ENCODE measurements around the gene RCSD1.

RCSD1 gene

DNA sequence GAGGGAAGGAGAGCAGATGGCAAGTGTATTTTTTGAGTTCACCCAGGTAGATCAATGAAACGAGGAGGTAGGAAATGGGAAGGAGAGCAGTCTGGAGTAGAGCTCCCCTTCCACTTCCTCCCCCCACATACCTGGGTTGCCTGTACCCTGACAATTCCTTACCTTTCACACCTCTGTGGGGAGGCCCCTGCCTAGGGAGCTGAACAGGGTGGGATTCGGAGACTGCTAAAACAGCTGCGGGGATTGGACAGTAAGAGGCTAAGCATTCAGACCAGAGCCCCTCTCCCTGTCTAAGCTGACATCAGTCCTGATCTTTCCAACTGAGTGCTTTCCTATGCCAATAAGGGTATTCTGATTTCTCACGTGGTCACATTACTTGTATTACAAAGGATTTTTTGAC, 14.5 kb downstream of the RCSD1 start:
- no peak for DNase-seq

DNA sequence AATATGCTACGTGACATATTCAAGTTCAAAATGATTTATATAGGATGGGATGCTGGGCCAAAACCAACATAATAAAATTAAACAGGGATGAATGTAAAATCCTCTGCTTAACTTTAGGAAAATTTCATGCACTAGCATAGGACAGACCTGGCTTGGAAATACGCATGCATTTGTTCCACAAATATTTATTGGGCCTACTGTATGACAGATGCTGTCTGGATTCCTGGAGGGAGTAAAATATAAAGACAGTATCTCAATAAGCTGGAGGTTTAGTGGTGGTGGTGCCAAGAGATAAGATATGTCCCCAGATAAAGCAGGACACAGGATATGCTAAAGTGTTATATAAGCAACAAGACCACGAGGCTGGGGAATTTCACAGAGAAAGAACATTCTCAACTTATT, 15.1 kb downstream of the RCSD1 start:
- DNase-seq: no peak

DNA sequence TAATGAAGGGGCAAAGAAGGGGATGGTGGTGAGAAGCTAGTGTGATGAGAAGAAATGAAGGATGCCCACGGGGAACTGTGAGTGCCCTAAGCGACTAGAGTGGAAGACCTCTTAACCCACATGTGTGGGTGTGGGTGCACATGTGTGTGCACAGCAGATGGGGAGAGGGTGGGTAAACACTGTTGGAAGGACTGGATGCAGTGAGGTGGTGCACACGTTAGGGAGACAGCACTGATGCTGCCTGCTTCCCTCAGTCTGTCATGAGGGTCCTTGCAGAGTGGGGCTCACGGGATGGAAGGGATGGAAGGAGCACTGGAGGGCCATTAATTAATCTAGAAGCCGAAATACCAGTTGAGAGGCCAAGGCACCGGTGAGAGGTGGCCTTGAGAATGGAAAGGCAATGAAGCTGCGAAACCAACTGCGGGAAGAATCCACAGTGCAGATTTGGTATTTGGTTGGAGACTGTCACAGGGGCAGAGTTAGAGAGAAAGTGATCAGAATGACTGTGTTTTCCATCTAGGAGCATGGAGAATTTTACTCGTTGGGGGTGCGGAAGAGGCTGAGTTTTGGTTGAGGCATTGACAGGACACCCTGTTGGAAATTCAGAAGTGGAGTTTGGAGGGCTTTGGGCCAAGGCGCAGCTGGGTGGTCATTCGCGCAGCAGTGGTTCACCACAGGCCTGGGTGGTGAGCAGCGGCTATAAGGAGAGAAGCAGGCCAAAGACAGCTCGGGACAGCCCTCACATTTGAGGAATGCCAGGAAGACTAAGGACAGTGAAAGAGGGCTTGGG, 15.8 kb downstream of the RCSD1 start:
- DNase-seq: no peak

DNA sequence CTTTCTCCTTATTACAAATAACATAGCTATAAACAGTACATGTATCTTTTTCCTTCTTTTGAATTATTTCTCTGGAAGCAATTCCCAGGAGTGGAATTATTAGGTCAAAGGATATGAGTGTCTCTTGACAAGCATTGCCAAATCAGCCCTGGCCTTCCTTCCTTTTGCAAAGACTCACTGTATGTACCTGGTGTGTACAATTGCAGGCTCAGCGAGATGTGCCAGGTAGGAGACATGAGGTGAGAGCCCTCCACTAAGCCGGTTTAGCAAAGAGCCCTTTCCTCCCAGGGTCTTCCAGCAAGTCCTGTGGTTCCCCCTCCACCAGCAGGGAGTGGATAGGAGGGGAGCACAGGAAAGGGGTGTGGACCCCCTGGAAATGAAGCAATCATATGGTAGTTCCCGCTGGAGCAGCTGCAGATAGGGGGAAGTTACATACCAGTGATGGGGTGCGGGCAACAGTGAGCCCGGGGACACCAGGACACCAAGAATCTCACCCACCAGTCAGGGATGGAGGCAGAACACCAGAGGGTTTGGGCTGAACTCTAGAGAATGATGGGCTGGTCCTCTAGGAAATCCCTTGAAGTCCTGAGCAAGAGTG, 18.3 kb downstream of the RCSD1 start:
- no peak for DNase-seq

DNA sequence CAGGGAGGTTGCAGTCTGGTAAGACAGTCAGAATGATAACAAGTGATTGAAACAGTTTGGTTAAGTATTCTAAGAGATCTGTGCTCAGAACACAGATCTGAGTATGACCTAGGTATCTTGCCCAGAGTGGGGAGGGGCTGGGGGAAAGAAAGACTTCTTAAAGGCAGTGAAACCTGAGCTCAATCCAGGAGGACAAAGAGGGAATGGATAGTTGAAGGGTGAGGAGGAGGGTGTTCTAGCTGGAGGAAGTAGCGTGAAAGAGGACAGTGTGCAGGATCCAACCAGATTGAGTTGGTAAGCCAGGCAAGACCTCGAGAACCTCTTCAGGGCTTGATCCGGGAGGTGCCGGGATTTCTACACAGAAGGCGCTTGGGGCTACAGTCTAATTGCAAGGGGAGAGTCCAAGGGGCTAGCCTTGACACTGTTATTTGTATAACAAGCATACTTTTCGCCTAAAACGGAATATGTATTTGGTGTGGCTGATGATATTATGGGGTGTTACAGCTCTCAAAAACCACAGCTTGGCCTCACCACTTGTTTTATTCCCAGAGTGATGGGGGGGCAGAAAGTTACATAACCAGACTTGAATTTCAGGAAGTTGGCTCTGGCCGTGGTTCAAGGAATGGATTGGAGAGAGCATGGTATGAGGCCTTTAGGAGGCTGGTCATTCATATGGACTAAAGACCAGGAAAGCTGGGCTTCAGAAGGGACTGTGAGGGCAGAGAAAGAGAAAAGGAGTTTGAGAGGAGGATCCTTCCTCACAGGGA, 19.1 kb downstream of the RCSD1 start:
- no peak for DNase-seq

DNA sequence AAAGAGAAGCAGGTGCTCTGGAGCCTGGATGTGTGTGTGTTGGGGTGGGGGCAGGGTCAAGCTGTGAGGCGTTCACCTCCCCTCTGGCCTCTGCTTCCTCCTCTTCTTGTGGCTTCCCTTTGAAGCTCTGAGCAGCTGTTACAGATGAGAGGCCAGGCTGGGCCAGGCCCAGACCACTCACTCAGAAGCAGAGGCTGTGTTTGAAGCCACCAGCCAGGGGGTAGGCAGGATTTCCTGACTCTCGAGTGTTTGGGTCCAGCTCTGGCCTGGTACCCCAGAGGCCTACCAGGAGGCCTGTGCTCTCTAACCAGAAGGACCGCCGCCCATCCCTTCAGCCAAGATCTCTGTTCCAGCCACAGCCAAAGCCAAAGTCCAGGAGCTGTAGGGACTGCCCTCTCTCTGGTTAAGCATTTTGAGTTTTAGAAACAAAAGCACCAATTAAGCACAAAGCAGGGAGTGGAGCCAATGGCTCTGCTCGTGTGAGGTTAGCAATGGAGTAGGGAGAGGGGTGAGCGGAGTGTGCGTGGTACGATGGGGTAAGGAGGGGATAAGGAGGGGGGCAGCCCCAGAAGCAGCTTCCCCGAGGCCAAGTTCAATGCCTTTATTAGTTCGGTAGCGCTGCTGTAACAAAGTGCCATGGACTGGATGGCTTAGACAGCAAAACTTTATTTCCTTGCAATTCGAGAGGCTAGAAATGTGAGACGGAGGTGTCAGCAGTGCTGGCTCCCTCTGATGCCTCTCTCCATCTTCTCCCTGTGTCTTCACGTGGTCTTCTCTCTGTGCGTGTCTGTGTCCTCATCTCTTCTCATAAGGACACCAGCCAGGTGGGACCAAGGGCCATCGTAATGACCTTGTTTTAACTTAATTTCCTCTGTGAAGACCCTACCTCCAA, 20.5 kb downstream of the RCSD1 start:
- DNase-seq: no peak

DNA sequence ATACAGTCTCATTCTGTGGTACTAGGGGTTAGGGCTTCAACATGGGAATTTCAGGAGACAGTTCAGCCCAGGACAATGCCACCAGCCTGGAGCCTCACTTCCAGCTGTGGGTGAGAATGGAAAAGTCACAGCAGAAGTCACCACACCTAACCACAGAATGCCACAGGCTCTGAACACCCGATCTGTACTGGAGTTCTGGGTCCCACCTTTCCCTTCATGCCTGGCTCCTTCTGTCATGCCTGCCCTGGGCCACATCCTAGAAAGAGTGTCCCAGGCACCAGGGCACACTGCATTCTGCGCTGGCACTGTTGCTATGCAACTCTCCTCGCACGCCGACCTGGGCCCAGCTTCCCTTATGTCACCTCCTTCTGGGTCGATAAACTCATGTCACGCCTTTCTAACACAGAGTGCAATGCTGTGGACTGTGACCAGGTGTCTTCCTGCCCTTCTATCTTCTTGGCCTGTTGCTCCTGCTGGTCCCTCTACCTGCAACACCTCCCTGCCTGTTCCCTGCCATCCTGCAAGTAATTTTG, 21.2 kb downstream of the RCSD1 start:
- no peak for DNase-seq

DNA sequence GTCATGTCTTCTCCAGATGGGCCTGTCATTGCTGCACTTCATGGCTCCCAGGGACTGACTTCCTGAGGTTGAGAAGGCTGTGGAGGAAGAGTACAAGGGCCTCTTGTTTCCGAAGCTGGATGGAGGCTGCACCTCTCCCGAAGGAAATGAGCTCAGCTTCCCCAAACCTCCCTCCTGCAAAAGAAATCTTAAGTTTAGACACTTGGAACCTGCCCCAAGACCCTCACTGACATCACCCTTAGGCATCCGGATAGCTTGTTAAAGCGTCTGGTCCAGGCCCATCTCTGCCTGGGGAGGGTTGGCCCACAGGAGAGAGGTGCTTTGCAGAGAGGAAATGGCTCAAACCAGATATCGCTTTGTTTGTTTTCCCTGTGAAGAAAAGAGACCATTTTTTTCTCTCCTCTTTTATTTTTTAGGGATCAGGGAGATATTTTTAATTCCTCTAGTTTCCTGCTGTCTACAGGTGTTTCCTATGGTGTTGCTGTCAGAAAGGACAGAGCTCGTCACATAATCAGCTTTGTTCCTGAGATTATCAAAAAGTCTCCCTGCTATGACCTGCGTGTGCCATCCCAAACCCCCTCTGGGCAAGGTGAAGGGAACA, 25.0 kb downstream of the RCSD1 start:
- DNase-seq: no peak

DNA sequence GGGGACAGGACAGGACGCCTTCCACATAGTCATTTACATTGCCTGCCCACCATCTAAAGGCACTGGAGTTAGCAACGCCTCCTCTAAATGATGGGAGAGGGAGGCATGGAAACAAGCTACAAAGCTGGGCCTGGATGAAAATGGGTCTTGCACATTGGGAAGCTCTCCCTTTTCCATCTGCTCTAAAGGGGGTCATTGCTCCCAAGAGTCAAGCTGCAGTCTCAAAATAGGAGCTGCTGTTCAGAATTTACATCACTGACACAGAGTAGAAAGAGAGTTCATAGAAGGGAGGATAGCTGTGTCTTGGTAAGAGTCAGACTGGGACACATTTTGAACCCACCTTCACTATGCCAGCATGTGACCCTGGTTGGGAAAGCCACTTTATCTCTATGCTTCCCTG, 26.6 kb downstream of the RCSD1 start:
- no peak for DNase-seq

DNA sequence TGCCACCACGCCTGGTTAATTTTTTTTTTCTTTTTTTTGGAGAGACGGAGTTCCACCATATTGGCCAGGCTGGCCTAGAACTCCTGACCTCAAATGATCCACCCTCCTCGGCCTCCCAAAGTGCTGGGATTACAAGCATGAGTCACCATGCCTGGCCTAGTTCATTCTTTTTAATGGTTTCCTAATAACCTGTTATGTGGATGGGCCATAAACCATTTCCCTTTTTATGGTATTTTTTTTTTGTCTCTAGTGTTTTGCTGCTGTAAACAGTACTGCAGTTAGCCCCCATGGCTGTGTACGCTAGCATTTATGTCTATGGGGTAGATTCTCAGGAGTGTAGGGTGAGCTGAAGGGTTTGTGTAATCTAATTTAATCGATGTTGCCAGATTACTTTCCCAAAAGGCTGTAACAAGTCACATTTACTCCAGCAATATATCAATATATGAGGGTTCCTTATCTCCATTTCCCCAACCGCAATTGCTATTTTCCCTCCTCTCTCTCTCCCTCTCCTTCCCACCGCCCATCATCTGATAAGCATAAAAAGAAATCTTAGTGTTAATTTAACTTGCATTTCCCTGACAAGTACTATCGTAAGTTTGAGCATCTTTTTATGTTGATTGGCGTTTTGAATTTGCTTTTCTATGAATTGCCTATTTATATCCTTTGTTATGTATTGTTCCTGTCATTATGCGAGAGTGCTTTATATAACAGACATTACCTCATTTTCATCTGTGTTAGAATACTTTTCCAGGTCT, 28.7 kb downstream of the RCSD1 start:
- DNase-seq: no peak

DNA sequence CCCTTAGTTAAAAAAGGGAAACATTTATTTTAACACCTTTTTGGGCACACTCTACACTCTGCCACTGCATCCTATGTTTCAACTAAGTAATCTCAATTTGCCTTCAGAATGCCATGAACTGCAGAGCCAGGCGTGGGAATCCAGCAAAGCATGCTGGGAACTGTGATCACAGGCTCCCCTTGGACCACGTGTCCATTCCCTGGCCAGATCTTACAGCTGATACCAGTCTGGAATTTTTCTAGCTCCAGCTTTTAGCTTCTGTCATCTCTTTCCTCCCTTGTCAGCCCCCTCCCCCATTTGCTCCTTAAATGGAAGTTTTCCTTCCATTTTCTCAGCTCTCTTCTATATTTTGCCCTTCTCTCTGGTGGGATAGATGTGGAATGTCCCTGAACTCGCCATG, 29.4 kb downstream of the RCSD1 start:
- no peak for DNase-seq

DNA sequence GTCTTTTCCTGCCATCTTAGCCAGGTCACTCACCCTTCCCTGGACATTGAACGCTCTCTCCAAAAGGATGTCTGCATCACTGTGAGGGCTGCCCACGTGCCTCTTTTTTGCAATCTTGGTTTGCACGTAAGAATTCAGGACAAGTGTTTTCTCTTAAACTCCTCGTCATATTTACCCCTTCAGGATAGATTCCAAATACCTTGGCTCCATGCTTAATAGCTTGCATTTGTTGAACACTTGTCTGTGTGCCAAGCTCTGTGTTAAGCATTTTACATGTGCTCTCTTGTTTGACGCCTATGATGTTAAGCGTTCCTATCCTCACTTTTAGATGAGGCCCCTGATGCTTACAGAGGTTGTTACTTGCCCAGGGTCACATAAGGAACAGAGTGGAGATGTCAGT, 29.8 kb downstream of the RCSD1 start:
- DNase-seq: no peak

DNA sequence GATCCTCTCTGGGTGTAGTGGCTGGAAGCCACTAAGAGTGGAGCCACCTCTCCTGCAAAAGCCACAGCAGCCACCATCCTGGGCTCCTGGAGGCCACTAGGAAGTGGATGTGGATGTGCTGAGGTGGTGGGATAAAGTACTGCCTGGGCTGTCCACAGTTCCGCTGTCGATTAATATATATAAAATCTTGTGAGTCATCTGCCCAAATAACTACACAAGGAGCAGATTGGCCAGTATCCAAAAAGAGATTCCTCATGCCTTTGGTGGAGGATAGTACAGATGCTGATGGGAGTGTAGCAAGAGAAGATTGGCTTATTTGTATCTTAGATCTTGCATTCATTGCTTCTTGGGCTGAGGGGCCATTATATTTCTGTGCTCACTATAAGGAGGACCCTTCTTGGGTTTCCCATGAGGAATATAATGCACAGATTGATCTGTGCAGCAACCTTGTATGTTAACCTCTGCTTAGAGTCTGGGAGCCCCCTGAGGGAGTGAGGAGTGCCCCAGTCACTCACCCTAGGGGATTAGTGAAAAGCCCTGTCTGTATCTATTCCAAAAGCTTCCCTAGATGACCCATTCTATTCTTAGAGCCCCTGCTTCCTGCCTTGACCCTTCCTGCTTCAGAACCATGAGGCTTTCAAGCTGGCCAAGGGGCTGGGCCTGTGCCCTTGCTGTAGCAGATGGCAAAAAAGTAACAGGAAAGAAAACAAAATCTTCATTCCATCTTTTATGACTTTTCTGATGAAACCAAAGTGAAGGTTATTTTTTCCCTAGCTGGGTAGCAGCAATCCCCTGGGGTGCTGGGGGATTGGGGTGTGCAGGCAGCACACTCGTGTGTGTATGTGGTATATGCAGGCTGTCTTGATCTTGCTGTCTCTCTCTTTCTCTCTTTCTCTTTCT, 31.7 kb downstream of the RCSD1 start:
- peak; percentile 27 to 83 for DNase-seq

DNA sequence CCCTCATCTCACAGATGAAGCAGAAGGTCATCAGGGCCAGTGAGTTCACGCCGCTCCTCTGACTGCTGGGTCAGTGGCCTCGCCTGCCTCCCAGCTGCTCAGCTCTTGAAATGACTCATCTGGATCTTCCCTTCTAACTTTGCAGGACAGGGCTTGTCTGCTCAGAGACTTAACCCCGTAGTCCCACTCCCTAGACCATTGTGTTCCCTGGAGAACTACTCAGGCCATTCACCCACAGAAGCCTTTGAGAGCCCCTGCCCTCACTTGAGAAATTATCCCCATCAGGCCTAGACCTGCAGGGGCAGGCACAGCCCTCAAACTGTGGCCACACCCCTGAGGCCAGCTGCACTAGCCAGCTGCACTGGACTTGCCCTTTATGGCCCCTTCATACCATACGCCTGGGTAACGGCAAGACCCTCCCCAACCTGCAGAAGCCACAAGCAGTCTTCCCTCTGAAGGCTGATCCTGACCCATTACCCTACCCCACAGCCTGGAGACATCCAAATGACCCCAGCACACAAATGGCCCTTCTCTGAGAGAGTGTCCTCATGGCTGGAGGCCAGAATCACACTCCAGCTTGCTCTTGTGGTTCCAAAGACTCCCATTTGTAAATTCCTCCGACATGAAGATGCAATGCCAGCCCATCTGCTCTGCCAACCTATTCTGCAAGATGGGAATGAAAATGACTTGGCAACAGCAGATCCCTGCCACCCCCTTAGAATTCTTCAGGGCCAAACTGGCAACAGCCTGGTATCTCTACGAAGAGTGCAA, 33.2 kb downstream of the RCSD1 start:
- peak; percentile 44 to 82 for DNase-seq

DNA sequence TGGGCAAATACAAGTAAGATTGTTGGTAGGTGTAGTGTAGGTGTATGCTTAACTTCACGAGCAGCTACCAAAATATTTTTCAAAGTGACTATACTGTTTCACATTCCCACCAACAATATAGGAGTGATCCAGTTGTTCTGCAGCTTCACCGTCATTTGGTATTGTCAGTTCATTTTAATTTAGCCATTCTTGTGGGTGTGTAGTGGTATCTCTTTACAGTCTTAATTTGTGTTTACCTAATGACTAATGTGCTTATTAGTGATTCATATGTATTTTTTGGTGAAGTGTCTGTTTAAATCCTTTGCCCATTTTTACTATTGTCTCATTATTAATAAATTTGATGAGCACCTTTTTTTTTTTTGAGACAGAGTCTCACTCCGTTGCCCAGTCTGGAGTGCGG, 35.4 kb downstream of the RCSD1 start:
- DNase-seq: no peak

DNA sequence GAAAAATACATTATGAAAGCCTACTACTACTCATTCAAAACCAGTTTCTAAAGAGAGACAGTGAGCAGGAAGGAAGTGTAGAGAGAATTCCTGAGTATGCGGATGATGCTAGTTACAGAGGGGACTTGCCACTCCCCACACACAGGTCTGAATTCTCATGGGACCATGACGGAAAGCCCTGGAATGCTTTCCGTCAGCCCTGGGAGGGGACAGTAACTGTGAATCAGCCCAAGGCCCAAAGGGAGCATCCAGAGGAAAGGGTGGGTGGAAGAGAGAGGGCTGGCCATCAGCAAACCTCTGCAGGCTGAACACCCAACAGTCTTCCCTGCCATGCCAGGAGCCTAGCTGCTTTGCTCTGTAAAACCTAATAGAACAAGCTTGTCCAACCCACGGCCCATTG, 36.4 kb downstream of the RCSD1 start:
- no peak for DNase-seq

DNA sequence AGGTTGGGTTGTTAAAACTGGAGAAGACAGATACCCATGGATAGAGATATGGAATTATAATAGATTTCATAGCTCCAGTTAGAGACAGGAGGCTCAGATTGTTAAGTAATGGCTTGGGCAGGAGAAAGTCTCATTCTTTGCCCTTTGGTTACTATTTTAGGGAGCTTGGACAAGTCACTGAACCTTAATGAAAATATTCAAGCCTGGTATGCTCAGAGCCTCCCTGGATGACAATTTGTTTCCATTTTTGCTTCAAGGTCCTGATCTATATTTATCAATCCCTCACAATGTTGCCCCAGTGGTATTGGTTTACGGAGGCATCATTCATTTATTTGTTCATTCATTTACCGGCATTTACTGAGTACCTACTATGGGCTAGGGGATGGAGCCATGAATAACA, 37.5 kb downstream of the RCSD1 start:
- no peak for DNase-seq

DNA sequence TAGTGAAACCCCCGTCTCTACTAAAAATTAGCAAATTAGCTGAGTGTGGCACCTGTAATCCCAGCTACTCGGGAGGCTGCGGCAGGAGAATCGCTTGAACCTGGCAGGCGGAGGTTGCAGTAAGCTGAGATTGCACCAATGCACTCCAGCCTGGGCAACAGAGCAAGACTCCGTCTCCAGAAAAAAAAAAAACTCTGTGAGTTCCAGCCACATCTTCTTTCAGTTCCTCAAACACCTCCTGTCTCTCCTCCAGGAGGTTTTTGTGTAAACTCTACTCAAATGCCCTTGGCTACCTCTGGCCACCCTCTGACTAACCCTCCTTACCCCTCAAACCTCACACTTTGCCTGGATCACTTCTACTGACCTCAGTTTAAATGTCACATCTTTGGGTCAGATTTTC, 38.1 kb downstream of the RCSD1 start:
- DNase-seq: no peak
